Liver (tissue), 3 donors: ENCODE data around the gene CBX2.

Experiments
- RXRA ChIP-seq, 2 donors: IDR thresholded peaks; 2 replicates each; pipeline ENCODE4 v1.6.1; 2017 to 2018; ENCODE audit warnings: antibody characterized with exemption in 2 of 2, mild to moderate bottlenecking in 1 of 2
- YY1 ChIP-seq: IDR thresholded peaks from 2 replicates; pipeline ENCODE4 v1.6.1; 2016; ENCODE audit warnings: antibody characterized with exemption, mild to moderate bottlenecking
- TF ChIP-seq, protein P1 (sequence below): fragments of 150-350 bp; IDR thresholded peaks from 2 replicates; pipeline ENCODE4 v1.5.1; 2017; ENCODE audit warnings: improper control_type of control experiment, low read depth, low read length; ENCODE audit not compliant: missing input control
- donor health status: healthy.
- donor health status: healthy.

DNA sequence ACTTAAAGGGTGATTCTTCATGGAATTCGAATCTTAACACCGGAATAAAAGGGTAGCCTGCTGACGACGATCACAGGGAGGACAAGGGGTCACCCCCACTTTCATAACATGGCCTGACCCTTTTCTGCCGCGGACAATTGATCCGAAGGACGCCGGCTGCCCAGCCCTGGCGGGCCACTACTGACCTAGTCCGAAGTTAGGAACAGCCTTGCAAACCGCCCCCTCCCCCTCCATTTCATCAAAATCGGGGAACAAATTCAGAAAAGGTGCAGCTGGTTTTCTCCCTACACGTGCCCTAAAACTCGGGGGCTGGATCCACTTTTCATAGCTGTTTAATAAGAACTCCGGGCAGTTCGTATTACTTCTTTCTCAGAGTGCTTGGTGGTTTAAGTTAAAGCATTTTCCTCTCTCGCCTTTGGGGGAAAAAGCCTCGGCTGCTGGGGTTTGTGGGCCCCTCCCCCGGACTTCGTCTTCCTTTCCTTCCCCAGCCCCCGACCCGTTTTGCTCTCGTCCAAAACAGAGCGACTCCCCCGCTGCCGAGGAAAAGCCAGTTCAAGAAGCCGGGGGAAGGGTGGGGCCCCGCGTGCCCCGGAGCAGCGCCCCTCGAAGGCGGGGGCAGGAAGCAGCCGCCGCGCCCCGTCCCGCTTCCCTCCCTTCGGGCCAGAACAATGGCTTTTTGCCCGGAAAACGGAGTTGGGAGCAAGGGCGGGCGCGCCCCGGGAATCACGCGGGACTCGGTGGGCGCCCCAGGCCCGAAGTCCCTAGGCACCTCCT is 641 bp upstream of the CBX2 start:
- TF ChIP-seq, protein P1, sequence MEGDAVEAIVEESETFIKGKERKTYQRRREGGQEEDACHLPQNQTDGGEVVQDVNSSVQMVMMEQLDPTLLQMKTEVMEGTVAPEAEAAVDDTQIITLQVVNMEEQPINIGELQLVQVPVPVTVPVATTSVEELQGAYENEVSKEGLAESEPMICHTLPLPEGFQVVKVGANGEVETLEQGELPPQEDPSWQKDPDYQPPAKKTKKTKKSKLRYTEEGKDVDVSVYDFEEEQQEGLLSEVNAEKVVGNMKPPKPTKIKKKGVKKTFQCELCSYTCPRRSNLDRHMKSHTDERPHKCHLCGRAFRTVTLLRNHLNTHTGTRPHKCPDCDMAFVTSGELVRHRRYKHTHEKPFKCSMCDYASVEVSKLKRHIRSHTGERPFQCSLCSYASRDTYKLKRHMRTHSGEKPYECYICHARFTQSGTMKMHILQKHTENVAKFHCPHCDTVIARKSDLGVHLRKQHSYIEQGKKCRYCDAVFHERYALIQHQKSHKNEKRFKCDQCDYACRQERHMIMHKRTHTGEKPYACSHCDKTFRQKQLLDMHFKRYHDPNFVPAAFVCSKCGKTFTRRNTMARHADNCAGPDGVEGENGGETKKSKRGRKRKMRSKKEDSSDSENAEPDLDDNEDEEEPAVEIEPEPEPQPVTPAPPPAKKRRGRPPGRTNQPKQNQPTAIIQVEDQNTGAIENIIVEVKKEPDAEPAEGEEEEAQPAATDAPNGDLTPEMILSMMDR = peak; percentile 9
- no peak for TF ChIP-seq RXRA (IDR thresholded peaks at IDR 0.05)
- TF ChIP-seq YY1 = no peak
